DND-41 (cell line): ENCODE measurements around the gene NAV3.

Experiments
- ATAC-seq: fragments of 200-7000 bp; cut with Tn5 transposase; 3 replicates; pipeline ENCODE4 v1.9.1; 2021; ENCODE audit warnings: low read depth; ENCODE audit not compliant: insufficient read depth
- DNase-seq: peaks from one replicate; pipeline ENCODE4 v3.0.0-alpha.2; 2020
- H2AFZ ChIP-seq: 2 replicates; pipeline ENCODE4 v1.6.0; 2012; ENCODE audit warnings: low read depth, low read length
- H3K27ac ChIP-seq: 2 replicates; pipeline ENCODE4 v1.5.1; 2012; ENCODE audit warnings: low read length, inconsistent platforms
- H3K27me3 ChIP-seq: fragments of 200-600 bp; sonication (generic); 2 replicates; pipeline ENCODE4 v1.6.0; 2012; ENCODE audit warnings: low read length, mild to moderate bottlenecking, inconsistent platforms; ENCODE audit not compliant: insufficient read depth, poor library complexity
- H3K36me3 ChIP-seq: 2 replicates; pipeline ENCODE4 v1.5.1; 2012; ENCODE audit warnings: low read length, inconsistent platforms; ENCODE audit not compliant: insufficient read depth
- H3K4me1 ChIP-seq: 2 replicates; pipeline ENCODE4 v1.5.1; 2012; ENCODE audit warnings: mild to moderate bottlenecking, low read length; ENCODE audit not compliant: insufficient read depth
- H3K4me2 ChIP-seq: 2 replicates; pipeline ENCODE4 v1.6.0; 2012; ENCODE audit warnings: mild to moderate bottlenecking, moderate library complexity, low read length, inconsistent platforms; ENCODE audit not compliant: insufficient read depth
- H3K4me3 ChIP-seq, 2 experiments: fragments of 200-600 bp in 1 of 2; shearing (Covaris generic) in 1 of 2; 2 replicates each; pipeline ENCODE4 v1.5.1; 2012 to 2016; ENCODE audit warnings: inconsistent platforms in 2 of 2, low read length in 2 of 2, mild to moderate bottlenecking in 2 of 2, low read depth in 1 of 2, moderate library complexity in 1 of 2
- H3K79me2 ChIP-seq: 2 replicates; pipeline ENCODE4 v1.6.0; 2012; ENCODE audit warnings: low read length, inconsistent platforms; ENCODE audit not compliant: insufficient read depth
- H3K9ac ChIP-seq: 2 replicates; pipeline ENCODE4 v1.6.0; 2012; ENCODE audit warnings: low read depth, mild to moderate bottlenecking, inconsistent platforms, low read length, moderate library complexity
- H3K9me3 ChIP-seq: 2 replicates; pipeline ENCODE4 v1.5.1; 2012; ENCODE audit warnings: low read length, moderate library complexity, mild to moderate bottlenecking, inconsistent platforms; ENCODE audit not compliant: insufficient read depth, severe bottlenecking
- H4K20me1 ChIP-seq: 2 replicates; pipeline ENCODE4 v1.6.0; 2012; ENCODE audit warnings: low read length; ENCODE audit not compliant: insufficient read depth
- CTCF ChIP-seq: IDR thresholded peaks from 2 replicates; pipeline ENCODE4 v1.5.1; 2012; ENCODE audit warnings: borderline replicate concordance, low read length, moderate library complexity, mild to moderate bottlenecking; ENCODE audit not compliant: poor library complexity, severe bottlenecking; ENCODE audit errors: extremely low read depth
- EZH2 ChIP-seq: IDR thresholded peaks from 3 replicates; pipeline ENCODE4 v1.6.1; 2012; ENCODE audit warnings: borderline replicate concordance, low read depth, mild to moderate bottlenecking, moderate library complexity, low read length, inconsistent platforms; ENCODE audit not compliant: severe bottlenecking

The NAV3 gene

GRCh38 chr12:78239544-78239943 is 408.9 kb downstream of the NAV3 start:
- no peak overlapping the region for H3K4me3 ChIP-seq
- H3K79me2 ChIP-seq = no peaks in the 10 kb centered on the region
- H3K27me3 ChIP-seq = no peaks in the 10 kb centered on the region
- H3K4me1 ChIP-seq = no peaks in the 10 kb centered on the region
- TF ChIP-seq EZH2 (no peak), CTCF (no peak)
- no peak overlapping the region for H2AFZ ChIP-seq
- H3K4me2 ChIP-seq = no peak overlapping the region
- no peak overlapping the region for H3K27ac ChIP-seq
- DNase-seq (no peak), ATAC-seq (no peak)
- no peaks in the 10 kb centered on the region for H4K20me1 ChIP-seq
- no peaks in the 10 kb centered on the region for H3K9me3 ChIP-seq
- H3K9ac ChIP-seq = no peak overlapping the region
- no peaks in the 10 kb centered on the region for H3K36me3 ChIP-seq

- Histone ChIP-seq H3K27ac (no peak overlapping the region), H3K79me2 (no peaks in the 10 kb centered on the region), H3K4me3 (no peak overlapping the region), H3K27me3 (no peaks in the 10 kb centered on the region), H3K9me3 (no peaks in the 10 kb centered on the region), H2AFZ (no peak overlapping the region), H3K4me2 (no peak overlapping the region), H3K9ac (no peak overlapping the region), H3K36me3 (no peaks in the 10 kb centered on the region), H4K20me1 (no peaks in the 10 kb centered on the region), H3K4me1 (no peaks in the 10 kb centered on the region)
- TF ChIP-seq CTCF = no peak
- TF ChIP-seq EZH2 = no peak
- ATAC-seq (no peak), DNase-seq (no peak)
Observed at GRCh38 chr12:78240827-78241226, 410.1 kb downstream of the NAV3 start.

GRCh38 chr12:78241446-78241845 is 410.8 kb downstream of the NAV3 start:
- ATAC-seq = no peak
- Histone ChIP-seq H3K79me2 (no peaks in the 10 kb centered on the region), H2AFZ (no peak overlapping the region), H3K36me3 (no peaks in the 10 kb centered on the region), H3K27me3 (no peaks in the 10 kb centered on the region), H4K20me1 (no peaks in the 10 kb centered on the region), H3K9ac (no peak overlapping the region), H3K4me2 (no peak overlapping the region), H3K4me1 (no peaks in the 10 kb centered on the region), H3K9me3 (no peaks in the 10 kb centered on the region), H3K27ac (no peak overlapping the region), H3K4me3 (no peak overlapping the region)
- TF ChIP-seq CTCF (no peak), EZH2 (no peak)
- no peak for DNase-seq
